ENCODE data around the gene MBOAT1.

Gene MBOAT1

GRCh38 chr6:20137837-20138236 is 74.4 kb downstream of the MBOAT1 start:
- Histone ChIP-seq H3K9me3 (ENCODE audit: control insufficient read depth, insufficient read depth, low read length) (no peaks in the 10 kb centered on the region), H3K4me1 (ENCODE audit: insufficient read depth, low read length) (no peaks in the 10 kb centered on the region), H3K36me3 (ENCODE audit: insufficient read depth, low read length) (no peaks in the 10 kb centered on the region), H3K9ac (ENCODE audit: low read depth, low read length) (no peak overlapping the region)

- Histone ChIP-seq H3K9ac (ENCODE audit: low read depth, low read length) (no peak overlapping the region), H3K36me3 (ENCODE audit: insufficient read depth, low read length) (no peaks in the 10 kb centered on the region), H3K4me1 (ENCODE audit: insufficient read depth, low read length) (no peaks in the 10 kb centered on the region), H3K9me3 (ENCODE audit: control insufficient read depth, insufficient read depth, low read length) (no peaks in the 10 kb centered on the region)
Observed at GRCh38 chr6:20137240-20137639, 75.0 kb downstream of the MBOAT1 start.

- Histone ChIP-seq H3K4me1 (ENCODE audit: insufficient read depth, low read length) (no peaks in the 10 kb centered on the region), H3K9ac (ENCODE audit: low read depth, low read length) (no peak overlapping the region), H3K36me3 (ENCODE audit: insufficient read depth, low read length) (no peaks in the 10 kb centered on the region; the same call in 1 of the 2 replicates), H3K9me3 (ENCODE audit: control insufficient read depth, insufficient read depth, low read length) (no peaks in the 10 kb centered on the region)
Observed at GRCh38 chr6:20135677-20136268, 76.5 kb downstream of the MBOAT1 start.

- no peaks in the 10 kb centered on the region; the same call in 1 of the 2 replicates for H3K36me3 ChIP-seq (ENCODE audit: insufficient read depth, low read length)
- H3K4me1 ChIP-seq (ENCODE audit: insufficient read depth, low read length) = no peaks in the 10 kb centered on the region
- no peak overlapping the region for H3K9ac ChIP-seq (ENCODE audit: low read depth, low read length)
- no peaks in the 10 kb centered on the region for H3K9me3 ChIP-seq (ENCODE audit: control insufficient read depth, insufficient read depth, low read length)
Observed at GRCh38 chr6:20134613-20135012, 77.7 kb downstream of the MBOAT1 start.

GRCh38 chr6:20129290-20130088 is 82.8 kb downstream of the MBOAT1 start:
- Histone ChIP-seq H3K9ac (ENCODE audit: low read depth, low read length) (no peak overlapping the region), H3K9me3 (ENCODE audit: control insufficient read depth, insufficient read depth, low read length) (no peaks in the 10 kb centered on the region), H3K4me1 (ENCODE audit: insufficient read depth, low read length) (peaks cover 4% of the 10 kb centered on the region; the same call in 1 of the 2 replicates), H3K36me3 (ENCODE audit: insufficient read depth, low read length) (no peaks in the 10 kb centered on the region; the same call in 1 of the 2 replicates)

- Histone ChIP-seq H3K9ac (ENCODE audit: low read depth, low read length) (no peak overlapping the region), H3K36me3 (ENCODE audit: insufficient read depth, low read length) (no peaks in the 10 kb centered on the region; the same call in 1 of the 2 replicates), H3K9me3 (ENCODE audit: control insufficient read depth, insufficient read depth, low read length) (no peaks in the 10 kb centered on the region), H3K4me1 (ENCODE audit: insufficient read depth, low read length) (peaks cover 4% of the 10 kb centered on the region; the same call in 1 of the 2 replicates)
Observed at GRCh38 chr6:20128018-20128417, 84.3 kb downstream of the MBOAT1 start.

GRCh38 chr6:20126789-20127653 is 85.2 kb downstream of the MBOAT1 start:
- H3K9me3 ChIP-seq (ENCODE audit: control insufficient read depth, insufficient read depth, low read length) = no peaks in the 10 kb centered on the region
- H3K9ac ChIP-seq (ENCODE audit: low read depth, low read length) = no peak overlapping the region
- peaks cover 4% of the 10 kb centered on the region; the same call in 1 of the 2 replicates for H3K4me1 ChIP-seq (ENCODE audit: insufficient read depth, low read length)
- no peaks in the 10 kb centered on the region; the same call in 1 of the 2 replicates for H3K36me3 ChIP-seq (ENCODE audit: insufficient read depth, low read length)

- Histone ChIP-seq H3K9ac (ENCODE audit: low read depth, low read length) (no peak overlapping the region), H3K9me3 (ENCODE audit: control insufficient read depth, insufficient read depth, low read length) (no peaks in the 10 kb centered on the region), H3K4me1 (ENCODE audit: insufficient read depth, low read length) (peaks cover 4% of the 10 kb centered on the region; the same call in 1 of the 2 replicates)
Observed at GRCh38 chr6:20126102-20126752, 86.0 kb downstream of the MBOAT1 start.

GRCh38 chr6:20124545-20124944 is 87.7 kb downstream of the MBOAT1 start:
- Histone ChIP-seq H3K4me1 (ENCODE audit: insufficient read depth, low read length) (peaks cover 4% of the 10 kb centered on the region; the same call in 1 of the 2 replicates), H3K9ac (ENCODE audit: low read depth, low read length) (no peak overlapping the region), H3K36me3 (ENCODE audit: insufficient read depth, low read length) (no peaks in the 10 kb centered on the region; the same call in 1 of the 2 replicates), H3K9me3 (ENCODE audit: control insufficient read depth, insufficient read depth, low read length) (no peaks in the 10 kb centered on the region)

More at GRCh38 chr6:20126102-20126752, 86.0 kb downstream of the MBOAT1 start:
- no peaks in the 10 kb centered on the region; the same call in 1 of the 2 replicates for H3K36me3 ChIP-seq (ENCODE audit: insufficient read depth, low read length)

- peaks cover 16% of the 10 kb centered on the region for H3K4me1 ChIP-seq (ENCODE audit: insufficient read depth, low read length)
- no peak overlapping the region for H3K9ac ChIP-seq (ENCODE audit: low read depth, low read length)
- H3K36me3 ChIP-seq (ENCODE audit: insufficient read depth, low read length) = no peaks in the 10 kb centered on the region; the same call in 1 of the 2 replicates
- no peaks in the 10 kb centered on the region for H3K9me3 ChIP-seq (ENCODE audit: control insufficient read depth, insufficient read depth, low read length)
Observed at GRCh38 chr6:20119485-20119884, 92.8 kb downstream of the MBOAT1 start.

- no peak overlapping the region for H3K9ac ChIP-seq (ENCODE audit: low read depth, low read length)
- H3K9me3 ChIP-seq (ENCODE audit: control insufficient read depth, insufficient read depth, low read length) = no peaks in the 10 kb centered on the region
- H3K36me3 ChIP-seq (ENCODE audit: insufficient read depth, low read length) = no peaks in the 10 kb centered on the region
- H3K4me1 ChIP-seq (ENCODE audit: insufficient read depth, low read length) = peaks cover 16% of the 10 kb centered on the region
Observed at GRCh38 chr6:20118892-20119291, 93.4 kb downstream of the MBOAT1 start.

- H3K4me1 ChIP-seq (ENCODE audit: insufficient read depth, low read length) = peaks cover 16% of the 10 kb centered on the region
- no peaks in the 10 kb centered on the region for H3K9me3 ChIP-seq (ENCODE audit: control insufficient read depth, insufficient read depth, low read length)
- H3K36me3 ChIP-seq (ENCODE audit: insufficient read depth, low read length) = no peaks in the 10 kb centered on the region
- H3K9ac ChIP-seq (ENCODE audit: low read depth, low read length) = no peak overlapping the region
Observed at GRCh38 chr6:20117474-20117873, 94.8 kb downstream of the MBOAT1 start.

GRCh38 chr6:20116792-20117191 is 95.5 kb downstream of the MBOAT1 start:
- H3K36me3 ChIP-seq (ENCODE audit: insufficient read depth, low read length) = no peaks in the 10 kb centered on the region
- H3K4me1 ChIP-seq (ENCODE audit: insufficient read depth, low read length) = peaks cover 16% of the 10 kb centered on the region

More at GRCh38 chr6:20116792-20117191, 95.5 kb downstream of the MBOAT1 start:
- Histone ChIP-seq H3K9me3 (ENCODE audit: control insufficient read depth, insufficient read depth, low read length) (no peaks in the 10 kb centered on the region), H3K9ac (ENCODE audit: low read depth, low read length) (no peak overlapping the region)

Measured in ES-I3 (cell line).